ENCODE results near the gene GJA4. TPM values are rescaled to one million over a fixed set of nuclear protein-coding genes. Genes with fewer than 3 reads are reported as not detected.
"Not testable (repeated sequence)": the region's sequence is repeated elsewhere in the genome, so short reads cannot be mapped to it uniquely, and the experiment has no call there.

The GJA4 gene
- total RNA-seq, 4 donors from 2014 or later = 2.9 to 30.8 (median 12.8) TPM

DNA sequence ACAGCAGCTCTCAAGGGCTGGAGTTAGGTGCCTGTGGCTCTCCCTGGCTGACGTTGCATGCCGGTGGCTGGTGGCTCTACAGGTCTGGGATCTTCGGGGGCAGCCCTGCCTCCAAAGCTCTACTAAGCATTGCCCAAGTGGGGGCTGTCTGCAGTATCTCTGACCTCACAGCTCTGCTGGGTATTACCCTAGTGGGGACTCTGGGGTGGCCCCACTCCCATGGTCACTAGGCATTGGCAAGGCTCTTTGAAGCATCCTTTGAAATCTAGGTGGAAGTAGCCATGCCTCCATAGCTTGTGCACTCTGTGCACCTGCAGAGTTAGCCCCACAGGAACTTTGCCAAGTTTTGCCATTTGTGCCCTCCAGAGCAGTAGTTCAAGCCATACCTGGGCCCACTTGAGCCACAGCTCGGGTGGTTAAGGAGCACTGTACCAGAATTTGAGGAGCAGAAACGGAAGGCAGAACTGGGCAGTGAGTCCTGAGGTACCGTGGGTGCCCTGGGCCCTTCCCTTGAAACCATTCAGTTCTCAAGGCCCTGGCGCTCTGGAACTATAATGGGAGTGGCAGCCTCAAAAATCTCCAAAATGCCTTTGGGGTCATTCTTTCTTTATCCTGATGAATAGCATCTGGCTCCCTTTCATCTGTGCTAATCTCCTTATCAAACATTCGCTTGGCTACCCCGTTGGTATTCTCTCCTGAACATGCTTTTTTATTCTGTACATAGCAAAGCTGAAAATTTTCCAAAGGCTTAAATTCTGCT lies 15.4 kb downstream of the GJA4 start:
- TF ChIP-seq, protein P1, sequence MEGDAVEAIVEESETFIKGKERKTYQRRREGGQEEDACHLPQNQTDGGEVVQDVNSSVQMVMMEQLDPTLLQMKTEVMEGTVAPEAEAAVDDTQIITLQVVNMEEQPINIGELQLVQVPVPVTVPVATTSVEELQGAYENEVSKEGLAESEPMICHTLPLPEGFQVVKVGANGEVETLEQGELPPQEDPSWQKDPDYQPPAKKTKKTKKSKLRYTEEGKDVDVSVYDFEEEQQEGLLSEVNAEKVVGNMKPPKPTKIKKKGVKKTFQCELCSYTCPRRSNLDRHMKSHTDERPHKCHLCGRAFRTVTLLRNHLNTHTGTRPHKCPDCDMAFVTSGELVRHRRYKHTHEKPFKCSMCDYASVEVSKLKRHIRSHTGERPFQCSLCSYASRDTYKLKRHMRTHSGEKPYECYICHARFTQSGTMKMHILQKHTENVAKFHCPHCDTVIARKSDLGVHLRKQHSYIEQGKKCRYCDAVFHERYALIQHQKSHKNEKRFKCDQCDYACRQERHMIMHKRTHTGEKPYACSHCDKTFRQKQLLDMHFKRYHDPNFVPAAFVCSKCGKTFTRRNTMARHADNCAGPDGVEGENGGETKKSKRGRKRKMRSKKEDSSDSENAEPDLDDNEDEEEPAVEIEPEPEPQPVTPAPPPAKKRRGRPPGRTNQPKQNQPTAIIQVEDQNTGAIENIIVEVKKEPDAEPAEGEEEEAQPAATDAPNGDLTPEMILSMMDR (IDR thresholded peaks at IDR 0.05) = no peak
- TF ChIP-seq POLR2A (IDR thresholded peaks at IDR 0.05) = no peak
- H3K4me3 ChIP-seq (ENCODE audit: low read depth, poor library complexity, severe bottlenecking) = no peak overlapping the region
- no peak for DNase-seq (ENCODE audit: low spot score in 2 of 2)
- WGBS, 2 donors = 59 to 80% methylated on average over 9 of the region's 9 CpGs
- intact Hi-C loops (cut with DNase I; ENCODE audit: low total_unique reads) = no loop called here

DNA sequence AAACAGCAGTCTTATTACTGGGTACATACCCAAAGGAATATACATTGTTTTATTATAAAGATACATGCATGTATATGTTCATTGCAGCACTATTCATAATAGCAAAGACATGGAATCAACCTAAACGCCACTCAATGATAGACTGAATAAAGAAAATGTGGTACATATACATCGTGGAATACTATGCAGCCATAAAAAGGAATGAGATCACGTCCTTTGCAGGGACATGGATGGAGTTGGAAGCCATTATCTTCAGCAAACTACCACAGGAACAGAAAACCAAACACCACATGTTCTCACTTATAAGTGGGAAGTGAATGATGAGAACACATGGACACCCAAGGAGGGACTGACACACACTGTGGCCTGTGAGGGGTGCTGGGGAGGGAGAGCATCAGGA lies 18.0 kb downstream of the GJA4 start:
- 95 to 97% methylated on average over 3 of the region's 3 CpGs for WGBS, 2 donors
- DNase-seq (ENCODE audit: low spot score in 2 of 2); intact Hi-C loops (cut with DNase I; ENCODE audit: low total_unique reads); H3K4me3 ChIP-seq (ENCODE audit: low read depth, poor library complexity, severe bottlenecking): not testable (repeated sequence)

DNA sequence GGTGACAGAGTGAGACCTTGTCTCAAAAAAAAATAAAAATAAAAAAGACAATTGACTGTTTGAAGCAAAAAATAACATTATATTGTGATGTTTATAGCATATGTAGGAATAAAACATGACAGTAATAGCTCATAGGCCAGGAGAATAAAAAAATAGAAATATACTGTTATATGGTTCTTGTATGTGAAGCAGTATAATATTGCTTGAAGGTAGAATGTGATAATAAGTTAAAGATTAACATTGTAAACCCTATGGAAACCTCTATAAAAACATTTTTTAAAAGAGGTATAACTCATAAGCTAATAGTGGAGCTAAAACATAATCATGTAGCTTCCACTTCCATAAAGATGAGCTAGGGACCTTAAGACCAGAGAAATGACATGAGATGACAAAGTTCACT lies 23.5 kb downstream of the GJA4 start:
- intact Hi-C loops (cut with DNase I; ENCODE audit: low total_unique reads) = no loop called here
- DNase-seq (ENCODE audit: low spot score in 2 of 2) = no peak
- no peak overlapping the region for H3K4me3 ChIP-seq (ENCODE audit: low read depth, poor library complexity, severe bottlenecking)
- no peak for TF ChIP-seq POLR2A (IDR thresholded peaks at IDR 0.05)
- TF ChIP-seq, protein P1 (IDR thresholded peaks at IDR 0.05) = no peak

DNA sequence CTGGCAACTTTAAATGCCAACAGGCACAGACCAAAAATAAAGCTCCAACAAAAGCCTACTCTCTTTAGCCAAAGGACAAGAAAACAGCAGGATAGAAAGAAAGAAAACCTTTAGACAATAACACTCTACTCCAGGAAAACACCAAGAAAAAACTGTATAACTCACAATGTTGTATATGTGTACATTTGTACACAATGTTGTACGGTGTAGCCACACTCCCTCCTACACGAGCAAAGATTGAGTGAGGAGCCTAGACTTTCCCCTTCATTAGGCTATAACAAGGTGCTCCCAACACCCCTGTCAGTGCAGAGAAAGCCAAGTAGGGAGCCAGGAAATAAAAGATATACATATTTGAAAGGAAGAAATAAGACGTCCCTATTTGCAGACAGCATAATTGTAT lies 24.0 kb downstream of the GJA4 start:
- H3K4me3 ChIP-seq (ENCODE audit: low read depth, poor library complexity, severe bottlenecking) = no peak overlapping the region
- no peak for TF ChIP-seq POLR2A (IDR thresholded peaks at IDR 0.05)
- TF ChIP-seq, protein P1 (IDR thresholded peaks at IDR 0.05) = no peak
- intact Hi-C loops (cut with DNase I; ENCODE audit: low total_unique reads) = no loop called here
- 78 to 80% methylated on average over 3 of the region's 3 CpGs for WGBS, 2 donors
- DNase-seq (ENCODE audit: low spot score in 2 of 2) = no peak

DNA sequence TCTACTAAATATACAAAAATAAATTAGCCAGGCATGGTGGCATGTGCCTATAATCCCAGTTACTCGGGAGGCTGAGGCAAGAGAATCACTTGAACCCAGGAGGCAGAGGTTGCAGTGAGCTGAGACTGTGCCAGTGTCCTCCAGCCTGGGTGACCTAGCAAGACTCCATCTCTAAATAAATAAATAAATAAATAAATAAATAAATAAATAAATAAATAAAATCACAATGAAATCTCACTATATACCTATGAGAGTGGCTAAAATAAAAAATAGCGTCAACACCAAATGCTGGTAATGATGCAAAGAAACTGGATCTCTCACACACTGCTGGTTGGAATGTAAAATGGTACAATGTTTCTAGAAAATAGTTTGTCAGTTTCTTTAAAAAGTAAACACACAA lies 26.1 kb downstream of the GJA4 start:
- H3K4me3 ChIP-seq (ENCODE audit: low read depth, poor library complexity, severe bottlenecking); DNase-seq (ENCODE audit: low spot score in 2 of 2); intact Hi-C loops (cut with DNase I; ENCODE audit: low total_unique reads): not testable (repeated sequence)
- WGBS, 2 donors = 95% methylated on average over 2 of the region's 2 CpGs

DNA sequence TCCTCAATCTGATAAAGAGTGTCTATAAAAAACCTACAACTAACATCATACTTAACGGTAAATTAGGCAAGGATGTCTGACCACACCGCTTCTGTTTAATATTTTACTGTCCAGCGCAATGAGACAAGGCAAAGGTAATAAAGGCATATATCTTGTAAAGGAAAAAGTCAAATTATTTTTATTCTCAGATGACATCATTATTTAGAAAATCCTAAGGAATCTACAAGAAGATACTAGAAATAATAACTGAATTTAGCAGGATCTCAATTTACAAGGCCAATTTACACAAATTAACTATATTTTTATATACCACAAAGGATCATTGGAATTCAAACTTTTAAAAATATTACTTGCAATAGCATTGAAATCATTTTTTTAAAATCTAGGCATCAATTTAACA lies 29.4 kb downstream of the GJA4 start:
- TF ChIP-seq, protein P1 (IDR thresholded peaks at IDR 0.05) = no peak
- TF ChIP-seq POLR2A (IDR thresholded peaks at IDR 0.05) = no peak
- H3K4me3 ChIP-seq (ENCODE audit: low read depth, poor library complexity, severe bottlenecking) = no peak overlapping the region
- intact Hi-C loops (cut with DNase I; ENCODE audit: low total_unique reads) = no loop called here
- no peak for DNase-seq (ENCODE audit: low spot score in 2 of 2)
- WGBS, 2 donors = 75 to 89% methylated on average over 3 of the region's 3 CpGs

DNA sequence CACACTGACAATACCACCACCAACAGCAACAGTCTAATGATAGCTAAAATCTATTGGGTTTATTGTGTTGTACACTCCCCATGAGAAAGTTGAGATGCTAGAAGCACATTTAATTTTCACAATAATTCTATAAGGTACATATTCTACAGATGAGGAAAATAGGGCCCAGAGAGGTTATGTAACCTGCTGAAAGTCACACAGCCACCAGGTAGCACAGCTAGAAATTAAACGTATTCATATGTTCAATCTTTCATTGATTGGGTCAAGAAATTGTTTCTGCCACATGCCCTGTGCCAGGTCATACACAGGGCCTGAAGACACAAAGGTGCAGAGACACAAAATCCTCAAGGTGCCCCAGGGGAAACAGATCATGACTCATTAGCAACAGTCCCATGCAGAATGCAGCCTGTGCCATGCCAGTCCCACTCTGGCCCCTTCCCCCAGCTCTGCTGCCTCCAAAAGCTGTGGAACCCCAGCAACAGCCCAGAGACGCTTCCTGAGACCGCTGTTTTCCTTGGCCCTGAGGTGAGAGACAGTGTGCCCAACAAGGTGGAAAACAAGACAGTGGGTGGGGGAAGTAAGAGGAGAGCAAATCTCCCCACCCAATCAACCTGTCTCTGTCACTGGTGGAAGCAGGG lies 32.1 kb downstream of the GJA4 start:
- 81 to 99% methylated on average over 3 of the region's 3 CpGs for WGBS, 2 donors
- no peak overlapping the region for H3K4me3 ChIP-seq (ENCODE audit: low read depth, poor library complexity, severe bottlenecking)
- intact Hi-C loops (cut with DNase I; ENCODE audit: low total_unique reads) = no loop called here
- DNase-seq (ENCODE audit: low spot score in 2 of 2) = no peak
- no peak for TF ChIP-seq POLR2A (IDR thresholded peaks at IDR 0.05)
- TF ChIP-seq, protein P1 (IDR thresholded peaks at IDR 0.05) = no peak
